Measurements from ENCODE around the gene HFE.
A peak's percentile ranks its signal among the peaks of the same experiment; 100 is the strongest.
"Not testable (repeated sequence)": the region's sequence is repeated elsewhere in the genome, so short reads cannot be mapped to it uniquely, and the experiment has no call there.

Gene HFE, protein sequence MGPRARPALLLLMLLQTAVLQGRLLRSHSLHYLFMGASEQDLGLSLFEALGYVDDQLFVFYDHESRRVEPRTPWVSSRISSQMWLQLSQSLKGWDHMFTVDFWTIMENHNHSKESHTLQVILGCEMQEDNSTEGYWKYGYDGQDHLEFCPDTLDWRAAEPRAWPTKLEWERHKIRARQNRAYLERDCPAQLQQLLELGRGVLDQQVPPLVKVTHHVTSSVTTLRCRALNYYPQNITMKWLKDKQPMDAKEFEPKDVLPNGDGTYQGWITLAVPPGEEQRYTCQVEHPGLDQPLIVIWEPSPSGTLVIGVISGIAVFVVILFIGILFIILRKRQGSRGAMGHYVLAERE

GRCh38 chr6:26087284-26088115, at the start of gene HFE:
HFE (plus strand) TSS chr6:26087429; CDS start chr6:26087441, 12 bp downstream.
- DNase-seq (ENCODE audit: low read depth in 2 of 2): no peak

DNA sequence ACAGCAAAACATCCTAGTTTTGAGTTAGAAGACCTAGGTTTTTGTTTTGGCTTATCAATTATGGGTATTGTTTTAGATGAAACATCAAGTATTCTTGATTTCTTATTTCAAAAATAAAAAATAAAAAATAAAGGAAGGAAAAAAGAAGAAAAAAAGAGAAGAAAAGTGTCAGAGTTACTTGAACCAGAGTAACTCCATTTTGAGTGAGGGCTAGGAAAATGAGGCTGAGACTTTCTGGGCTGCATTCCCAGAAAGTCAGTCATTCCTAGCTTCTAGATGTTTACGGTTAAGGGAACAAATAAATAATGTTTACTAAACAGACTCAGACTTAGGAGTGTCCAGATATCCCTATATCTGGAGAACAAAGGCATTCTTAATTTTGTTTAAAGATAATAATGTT, 45.3 kb upstream of the HFE start:
- DNase-seq (ENCODE audit: low read depth in 2 of 2): no peak

DNA sequence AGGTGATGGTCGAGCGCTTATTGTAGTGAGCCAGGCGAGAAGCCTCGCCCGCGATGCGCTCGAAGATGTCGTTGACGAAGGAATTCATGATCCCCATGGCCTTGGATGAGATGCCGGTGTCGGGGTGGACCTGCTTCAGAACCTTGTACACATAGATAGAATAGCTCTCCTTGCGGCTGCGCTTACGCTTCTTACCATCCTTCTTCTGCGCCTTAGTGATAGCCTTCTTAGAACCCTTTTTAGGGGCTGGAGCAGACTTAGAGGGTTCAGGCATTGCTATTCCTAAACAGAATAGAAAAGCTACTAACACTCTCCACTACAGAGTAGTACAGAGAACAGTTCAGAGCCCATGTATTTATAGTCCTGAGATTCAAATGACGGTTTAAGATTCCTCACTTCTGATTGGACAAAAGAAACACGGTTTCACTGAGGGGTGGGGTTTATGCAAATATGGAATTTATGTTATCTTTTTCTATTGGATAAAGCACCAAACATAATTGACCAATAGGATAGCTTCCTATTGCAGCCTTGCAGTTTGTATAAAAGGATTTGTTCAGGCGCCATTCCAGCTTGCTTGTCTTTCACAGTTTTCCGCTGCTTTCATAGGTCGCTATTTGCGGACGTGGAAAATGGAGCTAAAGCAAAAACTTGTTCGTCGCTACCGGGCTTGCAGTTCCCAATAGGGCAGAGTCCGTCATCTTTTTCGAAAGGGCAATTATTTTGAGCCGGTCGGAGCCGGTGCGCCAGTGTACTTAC, 43.7 kb upstream of the HFE start:
- DNase-seq (ENCODE audit: low read depth in 2 of 2): no peak

GRCh38 chr6:26044140-26045064, 42.8 kb upstream of the HFE start:
- no peak for DNase-seq (ENCODE audit: low read depth in 2 of 2)

- DNase-seq (ENCODE audit: low read depth in 2 of 2): peak in 1 of 2 donors; percentile 65
Observed at GRCh38 chr6:26045065-26045927, 41.9 kb upstream of the HFE start.

DNA sequence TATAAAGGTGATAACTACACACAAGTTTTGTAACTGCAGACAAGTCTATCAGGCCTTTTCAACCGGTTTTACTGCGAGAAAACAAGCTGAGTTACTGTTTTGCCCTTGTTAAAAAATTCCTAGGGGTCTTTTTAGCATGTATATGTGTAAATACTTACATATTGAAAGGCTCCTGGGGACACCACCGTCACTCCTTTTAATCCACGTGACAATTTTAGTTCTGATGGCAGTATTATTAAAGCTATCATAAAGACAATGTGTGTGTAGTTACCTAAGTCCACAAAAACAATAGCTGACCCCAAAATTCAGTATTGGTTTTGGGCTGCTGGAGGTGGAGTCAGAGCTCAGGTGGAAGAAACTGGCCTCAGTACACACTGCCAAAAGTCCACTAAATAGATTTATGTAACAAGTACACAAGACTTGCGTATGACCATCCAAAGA, 41.3 kb upstream of the HFE start:
- no peak for DNase-seq (ENCODE audit: low read depth in 2 of 2)

GRCh38 chr6:26047329-26047728, 39.9 kb upstream of the HFE start:
- not testable (repeated sequence) for DNase-seq (ENCODE audit: low read depth in 2 of 2)

DNA sequence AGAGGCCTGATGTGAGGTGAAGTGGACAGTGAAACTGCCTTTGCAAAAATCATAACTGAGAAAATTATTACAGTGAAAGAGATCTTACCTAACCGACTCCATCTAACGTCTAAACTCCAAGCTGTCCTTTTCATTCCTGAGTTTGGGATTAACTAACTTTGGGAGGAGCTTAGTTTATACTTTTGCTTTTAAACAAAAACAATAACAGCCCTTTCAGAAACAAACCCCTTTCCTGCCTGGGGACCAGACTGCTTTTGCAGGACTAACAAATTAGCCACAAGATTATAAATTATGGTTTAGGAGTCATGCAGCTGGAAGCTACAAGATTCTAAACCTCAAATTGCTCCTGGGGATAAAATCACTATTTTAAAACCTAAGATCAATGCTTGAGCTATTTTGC, 38.6 kb upstream of the HFE start:
- no peak for DNase-seq (ENCODE audit: low read depth in 2 of 2)

DNA sequence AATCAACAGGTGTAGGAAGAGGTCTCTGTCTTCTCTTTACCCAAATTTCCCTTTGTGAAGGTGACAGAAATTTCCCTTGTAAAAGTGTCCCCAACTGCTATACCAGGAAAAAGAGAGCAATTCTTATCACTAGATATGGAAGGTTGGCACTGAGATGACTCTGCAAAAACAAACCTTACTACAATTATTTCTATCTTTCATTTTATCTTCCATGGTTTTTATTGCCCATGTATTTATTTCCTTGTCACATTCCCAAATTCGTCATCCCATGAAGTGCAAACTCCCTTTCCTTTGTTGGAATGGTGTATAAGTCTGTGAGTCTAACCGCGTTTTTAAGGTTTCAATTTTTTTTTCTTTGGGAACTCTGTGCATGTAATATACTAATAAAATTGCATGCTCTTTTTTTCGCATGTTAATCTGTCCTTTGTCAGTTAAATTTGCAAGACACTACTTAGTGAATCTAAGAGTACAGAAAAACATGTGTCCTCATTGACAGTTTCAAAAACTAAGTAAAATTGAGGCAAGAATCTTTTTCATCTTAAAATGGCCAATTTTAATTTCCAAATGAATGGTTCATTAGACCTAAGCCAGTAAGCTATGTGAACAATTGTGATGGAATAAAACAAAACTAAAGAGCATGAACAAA, 35.4 kb upstream of the HFE start:
- DNase-seq (ENCODE audit: low read depth in 2 of 2): no peak

DNA sequence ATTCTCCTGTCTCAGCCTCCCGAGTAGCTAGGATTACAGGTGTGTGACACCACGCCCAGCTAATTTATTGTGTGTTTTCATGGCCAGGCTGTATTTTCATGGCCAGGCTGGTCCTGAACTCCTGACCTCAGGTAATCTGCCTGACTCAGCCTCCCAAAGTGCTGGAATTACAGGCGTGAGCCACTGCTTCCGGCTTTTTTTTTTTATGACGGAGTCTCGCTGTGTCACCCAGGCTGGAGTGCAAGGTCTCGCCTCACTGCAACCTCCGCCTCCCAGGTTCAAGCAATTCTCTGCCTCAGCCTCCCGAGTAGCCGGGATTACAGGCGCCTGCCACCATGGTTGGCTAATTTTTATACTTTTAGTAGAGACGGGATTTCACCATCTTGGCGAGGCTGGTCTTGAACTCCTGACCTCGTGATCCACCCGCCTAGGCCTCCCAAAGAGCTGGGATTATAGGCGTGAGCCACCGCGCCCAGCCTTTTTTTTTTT, 34.4 kb upstream of the HFE start:
- DNase-seq (ENCODE audit: low read depth in 2 of 2): not testable (repeated sequence)

DNA sequence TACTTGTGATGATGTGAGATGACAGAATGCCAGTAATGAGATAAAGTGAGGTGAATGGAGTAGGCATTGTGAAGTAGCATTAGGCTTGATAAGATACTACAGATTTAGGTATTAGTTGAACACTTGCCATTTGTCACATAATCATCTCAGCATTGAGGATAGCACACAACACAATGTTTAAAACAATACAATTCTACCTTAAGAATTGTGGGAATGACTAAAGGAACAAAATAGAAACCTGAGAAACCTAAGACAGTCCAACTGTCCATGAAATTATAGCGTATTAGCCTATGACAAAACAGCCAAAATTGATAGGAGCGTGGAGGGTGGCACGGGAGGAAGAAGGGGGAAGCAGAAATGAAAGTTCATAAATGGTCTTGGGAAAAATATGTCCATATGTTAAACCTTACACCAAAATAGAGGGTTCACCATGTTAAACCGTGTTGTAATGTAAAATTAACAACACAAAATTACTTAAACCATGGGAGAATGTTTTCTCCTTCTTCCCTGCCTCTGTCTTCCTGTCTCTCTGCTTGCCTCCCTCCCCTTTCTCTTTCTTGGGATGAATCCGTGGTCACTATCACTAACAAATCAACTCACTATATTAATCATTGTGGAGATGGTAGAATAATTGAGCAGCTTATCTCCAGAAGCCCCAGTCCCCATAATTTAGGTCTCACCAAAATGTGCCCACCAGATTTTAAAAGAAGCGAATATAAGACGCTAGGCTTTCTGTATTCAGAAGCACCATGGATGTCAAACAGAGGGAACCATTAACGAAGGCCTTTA, 33.0 kb upstream of the HFE start:
- no peak for DNase-seq (ENCODE audit: low read depth in 2 of 2)

- peak in 1 of 2 donors; percentile 73 for DNase-seq (ENCODE audit: low read depth in 2 of 2)
Observed at GRCh38 chr6:26054781-26055718, 32.2 kb upstream of the HFE start.

GRCh38 chr6:26055719-26056582, 31.3 kb upstream of the HFE start:
- DNase-seq (ENCODE audit: low read depth in 2 of 2): peak; percentile 60 to 64

- DNase-seq (ENCODE audit: low read depth in 2 of 2): no peak
Observed at GRCh38 chr6:26056583-26057350, 30.5 kb upstream of the HFE start.

- no peak for DNase-seq (ENCODE audit: low read depth in 2 of 2)
Observed at GRCh38 chr6:26057899-26058298, 29.3 kb upstream of the HFE start.
